Gastrocnemius medialis (tissue), 4 donors: ENCODE data around the gene SARS1. TPM values are rescaled to one million over a fixed set of nuclear protein-coding genes. Genes with fewer than 3 reads are reported as not detected.
A peak's percentile ranks its signal among the peaks of the same experiment; 100 is the strongest.

ENCODE experiments used
- ATAC-seq, 2 donors: fragments of 150-250 bp; one replicate each; pipeline ENCODE4 v1.9.1; 2016
- DNase-seq, 2 donors: peaks; one replicate each; pipeline ENCODE4 v3.0.0-alpha.2; 2019
- H3K27ac ChIP-seq, 4 donors: fragments of 200-600 bp; sonication (generic); 1 replicate in 1 of 4; 2 replicates in 3 of 4; pipeline ENCODE4 v1.5.1; 2016 to 2018; ENCODE audit warnings: mild to moderate bottlenecking in 2 of 4, moderate library complexity in 1 of 4
- H3K27me3 ChIP-seq, 3 donors: fragments of 200-600 bp; sonication (generic) in 2 of 3; 1 replicate in 1 of 3; 2 replicates in 2 of 3; pipeline versions ENCODE4 v1.5.1 to v1.6.0; 2016 to 2019; ENCODE audit warnings: mild to moderate bottlenecking in 1 of 3, moderate library complexity in 1 of 3
- H3K36me3 ChIP-seq, 2 donors: fragments of 200-600 bp; sonication (generic) in 1 of 2; one replicate each; pipeline ENCODE4 v1.5.1; 2017 to 2018
- H3K4me1 ChIP-seq, 2 donors: fragments of 200-600 bp; sonication (generic) in 1 of 2; one replicate each; pipeline ENCODE4 v1.5.1; 2016 to 2017; ENCODE audit warnings: mild to moderate bottlenecking in 2 of 2
- H3K4me3 ChIP-seq, 4 donors: fragments of 200-600 bp; sonication (generic) in 3 of 4; 1 replicate in 1 of 4; 2 replicates in 3 of 4; pipeline ENCODE4 v1.5.1; 2016 to 2019; ENCODE audit warnings: mild to moderate bottlenecking in 2 of 4
- H3K9me3 ChIP-seq, 3 donors: fragments of 200-600 bp; sonication (generic) in 2 of 3; 1 replicate in 1 of 3; 2 replicates in 2 of 3; pipeline ENCODE4 v1.5.1; 2016 to 2019
- CTCF ChIP-seq, 5 experiments: fragments of 450-650 bp in 3 of 5; fragments of 200-600 bp in 2 of 5; sonication (generic) in 2 of 5; IDR thresholded peaks in 4 of 5; conservative IDR thresholded peaks in 1 of 5; 1 replicate in 4 of 5; 2 replicates in 1 of 5; pipeline ENCODE4 v1.5.1; 2016 to 2019; ENCODE audit warnings: antibody characterized with exemption in 5 of 5, mild to moderate bottlenecking in 3 of 5, moderate library complexity in 3 of 5
- POLR2A ChIP-seq, 2 donors: fragments of 450-650 bp; IDR thresholded peaks; one replicate each; pipeline ENCODE4 v1.6.1; 2017; ENCODE audit warnings: antibody characterized with exemption in 2 of 2, mild to moderate bottlenecking in 2 of 2, moderate library complexity in 2 of 2
- in situ Hi-C, 4 donors: fragments of 200-750 bp; cut with MboI; loops; one replicate each; pipeline versions ENCODE4 v1.15.0 to v1.8.0; 2017; ENCODE audit warnings: low sequenced_read_pairs in 4 of 4
- intact Hi-C: fragments of 100-400 bp; cut with DNase I; formaldehyde crosslinking; loops from one replicate; pipeline ENCODE4 v1.15.1; 2023; ENCODE audit warnings: low total_unique reads
- total RNA-seq, 4 donors: library from RNA; depleted of rRNA; stranded (reverse); fragments of >200 nt; gene quantifications; one replicate each; pipeline versions ENCODE4 v1.1.0 to v1.2.3, GENCODE V29; 2016

SARS1 gene
- total RNA-seq, 4 donors from 2014 or later: 97.6 to 116 (median 98.7) TPM

- Histone ChIP-seq H3K27ac (no peak overlapping the region), H3K27me3 (no peaks in the 10 kb centered on the region), H3K36me3 (no peaks in the 10 kb centered on the region), H3K4me1 (no peaks in the 10 kb centered on the region), H3K4me3 (no peak overlapping the region), H3K9me3 (no peaks in the 10 kb centered on the region)
- intact Hi-C loops (loop anchor here (5.0 kb wide), 1 partner anchor 79 kb away; the partner anchor contains the start of gene ELAPOR1), in situ Hi-C loops (loop anchor here in 1 of 4 donors (10.0 kb wide), 1 partner anchor 77 kb away; the partner anchor contains the start of gene ELAPOR1)
- no peak for ATAC-seq
- no peak for DNase-seq
- TF ChIP-seq POLR2A (IDR thresholded peaks at IDR 0.05) (no peak), CTCF (IDR thresholded peaks at IDR 0.05 in 4 of 5, conservative IDR thresholded peaks at IDR 0.05 in 1 of 5) (no peak)
Measured at GRCh38 chr1:109191377-109191776, 22.3 kb upstream of the SARS1 start.

- intact Hi-C loops: loop anchor here (2.0 to 5.0 kb wide), 2 partner anchors 41 to 80 kb away; partner anchors contain the start of gene ELAPOR1
- Histone ChIP-seq H3K4me3 (no peak overlapping the region), H3K36me3 (no peaks in the 10 kb centered on the region), H3K27me3 (no peaks in the 10 kb centered on the region), H3K4me1 (no peaks in the 10 kb centered on the region), H3K27ac (no peak overlapping the region), H3K9me3 (no peaks in the 10 kb centered on the region)
- ATAC-seq (no peak), DNase-seq (no peak)
- in situ Hi-C loops: loop anchor here in 1 of 4 donors (10.0 kb wide), 1 partner anchor 77 kb away; the partner anchor contains the start of gene ELAPOR1
- TF ChIP-seq POLR2A (IDR thresholded peaks at IDR 0.05): no peak
- TF ChIP-seq CTCF (IDR thresholded peaks at IDR 0.05 in 4 of 5, conservative IDR thresholded peaks at IDR 0.05 in 1 of 5): no peak
Measured at GRCh38 chr1:109191891-109192290, 21.8 kb upstream of the SARS1 start.

GRCh38 chr1:109192433-109192832 is 21.3 kb upstream of the SARS1 start:
- intact Hi-C loops (loop anchor here (2.0 to 5.0 kb wide), 2 partner anchors 42 to 80 kb away; partner anchors contain the start of gene ELAPOR1), in situ Hi-C loops (loop anchor here in 1 of 4 donors (10.0 kb wide), 1 partner anchor 78 kb away; the partner anchor contains the start of gene ELAPOR1)

GRCh38 chr1:109193653-109194590 is 19.8 kb upstream of the SARS1 start:
- in situ Hi-C loops: loop anchor here in 1 of 4 donors (10.0 kb wide), 1 partner anchor 79 kb away; the partner anchor contains the start of gene ELAPOR1

More at GRCh38 chr1:109192433-109192832, 21.3 kb upstream of the SARS1 start:
- DNase-seq: no peak
- Histone ChIP-seq H3K27me3 (no peaks in the 10 kb centered on the region), H3K9me3 (no peaks in the 10 kb centered on the region), H3K4me3 (no peak overlapping the region), H3K27ac (no peak overlapping the region), H3K4me1 (no peaks in the 10 kb centered on the region), H3K36me3 (no peaks in the 10 kb centered on the region)
- TF ChIP-seq CTCF (IDR thresholded peaks at IDR 0.05 in 4 of 5, conservative IDR thresholded peaks at IDR 0.05 in 1 of 5) (no peak), POLR2A (IDR thresholded peaks at IDR 0.05) (no peak)
- ATAC-seq: no peak

More at GRCh38 chr1:109193653-109194590, 19.8 kb upstream of the SARS1 start:
- H3K4me3 ChIP-seq: no peak overlapping the region
- no peaks in the 10 kb centered on the region for H3K27me3 ChIP-seq
- TF ChIP-seq CTCF (IDR thresholded peaks at IDR 0.05 in 4 of 5, conservative IDR thresholded peaks at IDR 0.05 in 1 of 5) (peak; percentile 49 to 67 (median 61)), POLR2A (IDR thresholded peaks at IDR 0.05) (no peak)
- intact Hi-C loops: loop anchor here (2.0 to 5.0 kb wide), 2 partner anchors 43 to 82 kb away; partner anchors contain the start of gene ELAPOR1
- DNase-seq (no peak), ATAC-seq (peak; percentile 51 to 62)
- H3K27ac ChIP-seq: no peak overlapping the region
- H3K36me3 ChIP-seq: no peaks in the 10 kb centered on the region
- no peaks in the 10 kb centered on the region for H3K9me3 ChIP-seq
- no peaks in the 10 kb centered on the region for H3K4me1 ChIP-seq
